Ovary (tissue), 3 donors: ENCODE data around the gene PRPF38B.

Experiments used
- CTCF ChIP-seq, 3 donors: fragments of 450-650 bp in 2 of 3; fragments of 200-600 bp in 1 of 3; IDR thresholded peaks; one replicate each; pipeline versions ENCODE4 v1.5.1 to v1.8.0; 2016 to 2022; ENCODE audit warnings: antibody characterized with exemption in 3 of 3, mild to moderate bottlenecking in 1 of 3
- POLR2A ChIP-seq: fragments of 450-650 bp; IDR thresholded peaks from one replicate; pipeline ENCODE4 v1.6.1; 2017; ENCODE audit warnings: antibody characterized with exemption, mild to moderate bottlenecking, moderate library complexity
- donor health status: DM: no; HTN: no; CAD: no.

- TF ChIP-seq CTCF (IDR thresholded peaks at IDR 0.05) (no peak), POLR2A (no peak)
Observed at GRCh38 chr1:108718927-108719655, 27.0 kb downstream of the PRPF38B start.
